Measurements from ENCODE around the gene NR6A1. TPM values are rescaled to one million over a fixed set of nuclear protein-coding genes. Genes with fewer than 3 reads are reported as not detected.
A peak's percentile ranks its signal among the peaks of the same experiment; 100 is the strongest.

NR6A1 gene
- total RNA-seq, 4 donors from 2014 or later, result 1.7 to 8.4 (median 5.5) TPM

DNA sequence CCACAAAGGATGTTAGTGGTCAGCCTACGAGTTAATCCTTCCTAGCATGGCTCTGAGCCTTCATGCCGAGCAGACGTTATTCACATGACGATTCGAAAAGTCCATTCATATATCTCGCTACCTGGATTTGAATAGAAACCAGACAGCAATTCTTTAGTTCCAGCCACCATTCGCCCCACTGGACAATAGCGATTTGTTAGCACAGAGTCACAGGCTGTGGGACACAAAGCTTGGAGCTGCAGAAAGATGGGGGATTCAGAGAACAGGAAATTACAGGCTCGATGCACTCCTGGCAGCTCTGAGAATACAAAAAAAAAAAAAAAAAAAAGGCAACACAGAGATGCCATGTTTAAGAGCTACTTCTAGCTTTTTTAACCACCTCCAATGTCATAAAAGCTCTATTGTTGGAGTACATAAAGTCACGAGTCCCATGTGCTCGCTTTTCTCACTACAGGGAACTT is 110.7 kb downstream of the NR6A1 start:
- Histone ChIP-seq H3K9me3 (no peaks in the 10 kb centered on the region), H3K27ac (peak overlapping the region in 3 of 4 donors; percentile 63 to 93 (median 89)), H3K4me1 (peaks cover 0 to 35% (median 5%) of the 10 kb centered on the region in 4 donors), H3K27me3 (no peaks in the 10 kb centered on the region), H3K4me3 (peak overlapping the region; percentile 30 to 63 (median 44)), H3K36me3 (no peaks in the 10 kb centered on the region)
- DNase-seq (ENCODE audit: low spot score in 2 of 2), result no peak
- TF ChIP-seq, protein P1, sequence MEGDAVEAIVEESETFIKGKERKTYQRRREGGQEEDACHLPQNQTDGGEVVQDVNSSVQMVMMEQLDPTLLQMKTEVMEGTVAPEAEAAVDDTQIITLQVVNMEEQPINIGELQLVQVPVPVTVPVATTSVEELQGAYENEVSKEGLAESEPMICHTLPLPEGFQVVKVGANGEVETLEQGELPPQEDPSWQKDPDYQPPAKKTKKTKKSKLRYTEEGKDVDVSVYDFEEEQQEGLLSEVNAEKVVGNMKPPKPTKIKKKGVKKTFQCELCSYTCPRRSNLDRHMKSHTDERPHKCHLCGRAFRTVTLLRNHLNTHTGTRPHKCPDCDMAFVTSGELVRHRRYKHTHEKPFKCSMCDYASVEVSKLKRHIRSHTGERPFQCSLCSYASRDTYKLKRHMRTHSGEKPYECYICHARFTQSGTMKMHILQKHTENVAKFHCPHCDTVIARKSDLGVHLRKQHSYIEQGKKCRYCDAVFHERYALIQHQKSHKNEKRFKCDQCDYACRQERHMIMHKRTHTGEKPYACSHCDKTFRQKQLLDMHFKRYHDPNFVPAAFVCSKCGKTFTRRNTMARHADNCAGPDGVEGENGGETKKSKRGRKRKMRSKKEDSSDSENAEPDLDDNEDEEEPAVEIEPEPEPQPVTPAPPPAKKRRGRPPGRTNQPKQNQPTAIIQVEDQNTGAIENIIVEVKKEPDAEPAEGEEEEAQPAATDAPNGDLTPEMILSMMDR (IDR thresholded peaks at IDR 0.05), result no peak
- TF ChIP-seq POLR2A (IDR thresholded peaks at IDR 0.05), result no peak
- TF ChIP-seq EP300 (IDR thresholded peaks at IDR 0.05), result no peak
- 3 to 6% methylated on average over 11 of the region's 11 CpGs for WGBS, 2 donors

DNA sequence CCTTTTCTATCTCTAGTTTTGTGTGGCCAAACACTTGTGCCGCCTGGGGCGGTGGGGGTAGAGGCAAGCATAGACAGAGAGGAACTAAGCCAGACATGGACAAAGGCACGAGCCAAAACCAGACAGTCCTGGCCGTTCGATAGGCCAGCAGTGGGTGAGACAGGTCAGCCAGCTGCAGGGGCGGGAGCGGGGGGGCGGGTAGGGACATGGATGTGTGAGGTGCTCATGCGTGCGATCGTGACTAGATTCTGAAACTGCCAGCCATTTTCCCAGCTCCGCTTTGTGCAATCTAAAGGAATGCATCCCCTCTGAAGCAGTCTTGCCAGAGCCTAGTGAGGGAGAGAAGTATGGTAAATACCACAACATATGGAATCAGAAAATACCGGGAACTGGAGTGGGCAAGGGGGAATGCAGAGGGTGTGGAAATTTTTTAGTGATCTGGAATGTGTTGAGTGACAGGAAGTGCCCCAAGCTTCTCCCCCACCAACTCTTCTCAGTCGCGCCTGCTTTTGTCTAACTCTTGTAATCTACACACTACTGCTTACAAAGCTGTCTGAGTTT is 111.9 kb downstream of the NR6A1 start:
- H3K9me3 ChIP-seq, result no peaks in the 10 kb centered on the region
- H3K27ac ChIP-seq, result peak overlapping the region; percentile 44 to 93 (median 76)
- 0 to 1% methylated on average over 15 of the region's 15 CpGs for WGBS, 2 donors
- H3K4me3 ChIP-seq, result peak overlapping the region; percentile 42 to 63 (median 46)
- peak; percentile 41 to 42 for DNase-seq (ENCODE audit: low spot score in 2 of 2)
- H3K27me3 ChIP-seq, result no peaks in the 10 kb centered on the region
- H3K36me3 ChIP-seq, result no peaks in the 10 kb centered on the region
- H3K4me1 ChIP-seq, result peaks cover 0 to 35% (median 5%) of the 10 kb centered on the region in 4 donors
- no peak for TF ChIP-seq EP300 (IDR thresholded peaks at IDR 0.05)

DNA sequence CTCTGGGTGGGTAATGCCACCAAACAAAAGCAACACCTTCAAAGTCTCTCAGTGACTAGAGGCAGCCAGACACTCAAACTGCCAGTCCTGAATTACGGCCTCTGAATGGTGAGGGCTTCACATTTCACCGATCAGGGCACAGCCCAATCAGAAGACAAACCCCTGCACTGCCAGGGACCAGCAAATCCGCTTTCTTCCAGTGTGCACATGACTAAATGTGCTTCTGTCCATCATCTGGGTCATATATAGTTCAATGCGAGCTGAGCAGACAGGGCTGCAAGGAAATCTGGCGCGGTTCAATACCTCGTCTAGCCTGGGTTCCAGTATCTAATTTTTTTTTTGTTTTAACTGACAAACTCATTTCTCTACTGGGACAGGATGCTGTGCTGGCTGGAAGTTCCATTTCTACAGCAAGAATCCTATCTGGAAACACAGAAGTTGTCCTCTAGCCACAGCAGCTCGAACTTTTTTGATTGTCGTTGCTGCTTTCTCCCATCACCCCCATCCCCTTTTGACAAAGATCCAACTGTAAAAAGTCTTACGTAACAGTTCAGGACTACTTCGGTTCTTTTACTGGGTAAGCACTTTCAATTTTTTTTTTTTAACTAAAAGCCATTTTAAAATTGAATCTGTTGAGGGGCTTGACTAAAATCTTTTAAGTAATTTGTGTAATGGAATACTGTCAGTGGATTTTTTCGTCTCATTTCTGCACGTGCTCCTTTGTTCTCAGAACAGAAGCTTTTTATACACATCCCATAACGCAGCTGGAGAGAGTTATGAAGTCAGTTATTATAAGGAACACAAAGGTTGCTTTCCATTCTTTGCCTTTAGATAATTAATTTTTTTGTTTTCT is 112.7 kb downstream of the NR6A1 start:
- H3K27ac ChIP-seq, result peak overlapping the region; percentile 44 to 93 (median 76)
- no peaks in the 10 kb centered on the region for H3K36me3 ChIP-seq
- H3K27me3 ChIP-seq, result no peaks in the 10 kb centered on the region
- 1% methylated on average over 14 of the region's 14 CpGs for WGBS, 2 donors
- peaks cover 0 to 35% (median 5%) of the 10 kb centered on the region in 4 donors for H3K4me1 ChIP-seq
- peak overlapping the region; percentile 42 to 63 (median 46) for H3K4me3 ChIP-seq
- peak; percentile 25 to 31 for DNase-seq (ENCODE audit: low spot score in 2 of 2)
- no peaks in the 10 kb centered on the region for H3K9me3 ChIP-seq
- TF ChIP-seq, protein P1 (IDR thresholded peaks at IDR 0.05), result no peak
- TF ChIP-seq POLR2A (IDR thresholded peaks at IDR 0.05) (peak in 1 of 2 donors; percentile 65), EP300 (IDR thresholded peaks at IDR 0.05) (peak in 1 of 2 donors; percentile 81)

DNA sequence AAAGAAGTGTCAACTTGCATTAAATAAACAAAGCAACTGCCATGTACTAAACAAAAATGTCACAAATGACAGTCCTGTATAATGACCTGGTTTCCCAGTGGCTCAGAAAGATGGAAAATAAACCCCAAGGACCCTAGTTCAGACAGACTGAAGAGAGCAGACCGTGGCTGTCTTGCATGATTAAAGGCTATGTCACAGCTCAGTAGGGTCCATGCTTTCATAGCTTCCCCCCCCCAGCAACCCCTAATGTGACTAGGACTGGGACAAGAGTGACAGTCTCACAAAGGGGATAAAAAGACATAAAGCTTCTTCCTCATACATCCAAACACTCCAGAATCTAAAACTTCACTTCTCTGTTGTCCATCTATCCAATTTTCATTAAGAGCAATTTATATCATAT is 113.6 kb downstream of the NR6A1 start:
- Histone ChIP-seq H3K27ac (peak overlapping the region in 2 of 4 donors; percentile 89 to 93), H3K4me1 (peaks cover 0 to 26% (median 5%) of the 10 kb centered on the region in 4 donors), H3K9me3 (no peaks in the 10 kb centered on the region), H3K4me3 (no peak overlapping the region), H3K36me3 (no peaks in the 10 kb centered on the region), H3K27me3 (no peaks in the 10 kb centered on the region)
- WGBS, 2 donors, result 44 to 50% methylated on average over 1 of the region's 1 CpG
- DNase-seq (ENCODE audit: low spot score in 2 of 2), result no peak
- TF ChIP-seq EP300 (IDR thresholded peaks at IDR 0.05) (no peak), POLR2A (IDR thresholded peaks at IDR 0.05) (no peak)
- TF ChIP-seq, protein P1 (IDR thresholded peaks at IDR 0.05), result no peak

DNA sequence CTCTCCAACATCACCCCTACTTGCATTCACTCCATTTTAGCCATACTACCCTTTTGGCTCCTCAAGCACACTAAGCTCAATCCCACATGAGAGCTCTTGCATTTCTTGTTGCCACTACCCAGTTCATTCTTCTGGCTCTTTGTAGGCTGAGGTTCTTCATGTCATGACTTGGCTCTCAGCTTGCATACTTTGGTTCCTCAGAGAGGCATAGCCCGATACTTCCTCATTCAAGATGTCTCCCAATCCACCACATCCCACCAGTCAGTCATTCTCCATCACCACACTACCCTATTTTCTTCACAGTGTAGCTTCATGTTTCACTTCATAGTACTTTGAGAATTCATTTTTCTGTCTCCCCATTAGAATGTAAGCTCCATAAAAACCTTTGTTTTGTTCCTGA is 116.7 kb downstream of the NR6A1 start:
- TF ChIP-seq EP300 (IDR thresholded peaks at IDR 0.05), result no peak
- TF ChIP-seq, protein P1 (IDR thresholded peaks at IDR 0.05), result no peak
- TF ChIP-seq POLR2A (IDR thresholded peaks at IDR 0.05), result no peak
- DNase-seq (ENCODE audit: low spot score in 2 of 2), result no peak
- WGBS, 2 donors, result 67 to 75% methylated on average over 1 of the region's 1 CpG

More for the DNA sequence above, 116.7 kb downstream of the NR6A1 start:
- Histone ChIP-seq H3K9me3 (no peaks in the 10 kb centered on the region), H3K36me3 (no peaks in the 10 kb centered on the region), H3K27me3 (no peaks in the 10 kb centered on the region), H3K4me1 (peaks cover 0 to 6% (median under 1%) of the 10 kb centered on the region in 4 donors), H3K27ac (no peak overlapping the region), H3K4me3 (no peak overlapping the region)
